Measurements from ENCODE around the gene COL4A2.

Gene COL4A2

GRCh38 chr13:110455941-110456340 lies 148.9 kb downstream of the COL4A2 start:
- DNase-seq (ENCODE audit: low read depth): peak; percentile 73

DNA sequence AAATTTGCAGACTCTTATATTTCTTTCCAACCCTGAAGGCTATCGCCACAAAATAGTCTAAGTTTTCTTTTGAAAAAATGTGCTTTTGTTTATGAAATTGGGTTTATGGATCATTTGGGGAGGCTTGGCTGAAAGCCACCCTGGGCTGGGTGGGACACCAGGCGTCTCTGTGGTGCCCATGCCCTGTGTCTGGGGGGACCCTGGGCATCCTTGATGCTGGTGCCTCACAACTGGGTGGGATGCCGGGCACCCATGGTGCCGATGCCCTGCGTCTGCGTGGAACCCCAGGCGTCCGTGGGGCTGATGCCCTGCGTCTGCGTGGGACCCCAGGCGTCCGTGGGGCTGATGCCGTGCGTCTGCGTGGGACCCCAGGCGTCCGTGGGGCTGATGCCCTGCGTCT lies 149.5 kb downstream of the COL4A2 start:
- no peak for DNase-seq (ENCODE audit: low read depth)

GRCh38 chr13:110457361-110457760 lies 150.3 kb downstream of the COL4A2 start:
- DNase-seq (ENCODE audit: low read depth): no peak

GRCh38 chr13:110458017-110458416 lies 150.9 kb downstream of the COL4A2 start:
- DNase-seq (ENCODE audit: low read depth): no peak

GRCh38 chr13:110458594-110459365 lies 151.7 kb downstream of the COL4A2 start:
- no peak for DNase-seq (ENCODE audit: low read depth)

DNA sequence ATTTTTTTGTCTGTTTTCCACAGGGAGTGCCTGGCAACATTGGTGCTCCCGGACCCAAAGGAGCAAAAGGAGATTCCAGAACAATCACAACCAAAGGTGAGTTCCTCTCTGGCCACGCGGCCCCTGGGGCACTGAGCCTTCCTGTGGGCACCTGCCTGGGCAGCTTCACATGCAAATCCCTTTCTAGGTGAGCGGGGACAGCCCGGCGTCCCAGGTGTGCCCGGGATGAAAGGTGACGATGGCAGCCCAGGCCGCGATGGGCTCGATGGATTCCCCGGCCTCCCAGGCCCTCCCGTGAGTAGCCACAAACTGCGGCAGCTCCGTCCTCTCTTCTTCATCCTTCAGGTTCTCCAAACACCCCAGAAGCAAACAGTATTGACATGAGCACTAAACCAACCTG lies 155.0 kb downstream of the COL4A2 start:
- DNase-seq (ENCODE audit: low read depth): no peak

- DNase-seq (ENCODE audit: low read depth): no peak
Observed at GRCh38 chr13:110463156-110463555, 156.1 kb downstream of the COL4A2 start.

DNA sequence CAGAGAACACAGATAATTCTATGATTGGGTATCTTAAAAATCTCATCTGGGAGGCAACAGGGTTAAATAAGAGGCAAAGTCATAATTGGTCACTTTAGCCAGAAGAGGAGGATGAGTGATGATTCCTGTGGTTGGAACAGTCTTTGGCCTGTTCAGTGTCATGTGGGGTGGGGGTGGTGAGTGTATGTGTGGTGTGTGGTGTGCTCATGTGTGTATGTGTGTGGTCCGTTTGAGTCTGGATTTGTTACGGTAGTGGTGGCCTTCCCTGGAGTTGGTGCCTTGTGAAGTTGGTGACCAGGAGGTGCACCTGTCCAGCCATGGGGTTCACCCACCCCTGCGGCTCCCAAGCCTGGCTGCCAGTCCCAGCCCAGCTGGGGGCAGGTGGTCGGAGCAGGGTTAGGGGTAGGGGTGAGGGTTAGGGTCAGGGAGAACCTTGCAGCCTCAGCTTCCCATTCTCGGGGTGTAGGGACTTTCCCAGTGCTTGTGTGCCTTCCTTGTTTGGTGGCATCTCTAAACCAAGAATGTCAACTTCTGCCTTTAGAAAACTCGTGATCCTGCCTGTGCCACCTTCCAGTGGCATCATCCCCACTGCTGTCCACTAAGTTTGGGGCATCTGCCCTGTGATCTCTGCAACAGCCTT lies 156.9 kb downstream of the COL4A2 start:
- no peak for DNase-seq (ENCODE audit: low read depth)

- DNase-seq (ENCODE audit: low read depth): no peak
Observed at GRCh38 chr13:110464556-110465333, 157.7 kb downstream of the COL4A2 start.

DNA sequence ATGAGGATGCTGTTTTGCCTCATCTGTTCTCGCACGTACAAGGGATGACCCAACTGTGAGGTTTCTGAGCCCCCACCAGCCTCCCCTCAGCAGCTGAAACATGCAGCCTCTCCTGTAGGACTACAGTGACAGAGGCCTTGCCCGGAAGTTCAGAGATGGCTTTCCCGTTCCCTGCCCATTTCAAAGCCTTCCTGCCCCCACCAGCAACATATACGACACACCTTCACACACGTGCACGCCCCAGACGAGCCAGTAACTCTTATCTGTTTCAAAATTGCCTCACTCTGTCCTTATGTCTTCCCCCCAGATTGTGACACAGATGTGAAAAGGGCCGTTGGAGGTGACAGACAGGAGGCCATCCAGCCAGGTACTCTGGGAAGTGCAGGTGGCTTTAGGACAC lies 158.6 kb downstream of the COL4A2 start:
- no peak for DNase-seq (ENCODE audit: low read depth)

DNA sequence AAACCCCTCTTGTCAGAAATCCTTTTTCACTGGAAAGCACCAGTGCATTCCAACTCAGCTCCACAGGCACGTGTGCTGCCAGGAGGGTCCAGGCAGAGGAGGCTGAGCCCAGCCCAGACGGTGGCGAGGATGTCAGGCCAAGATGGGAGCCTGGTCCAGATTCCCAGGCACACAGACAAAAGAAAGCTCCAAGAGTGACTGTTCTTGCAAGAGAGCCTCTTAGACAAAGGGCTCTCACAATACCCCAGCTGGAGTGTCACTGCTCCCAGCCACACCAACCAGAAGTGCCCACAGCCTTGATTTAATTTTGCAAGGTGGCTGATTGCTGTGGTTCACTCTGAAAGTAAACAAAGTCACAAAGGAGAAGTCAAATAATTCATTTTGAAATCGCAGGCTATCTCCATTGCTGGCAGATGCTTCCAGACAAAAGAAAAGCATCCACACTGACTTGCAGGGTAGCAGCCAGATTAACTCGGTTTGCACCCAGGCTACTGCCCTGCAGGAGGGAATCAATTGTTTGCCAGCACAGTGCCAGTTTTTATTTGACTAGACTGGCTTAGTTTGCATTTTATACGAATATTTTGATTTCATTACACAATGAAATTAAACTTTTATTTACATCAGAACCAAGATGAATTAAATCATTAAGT lies 159.3 kb downstream of the COL4A2 start:
- no peak for DNase-seq (ENCODE audit: low read depth)

GRCh38 chr13:110467516-110468110 lies 160.5 kb downstream of the COL4A2 start:
- DNase-seq (ENCODE audit: low read depth): no peak

DNA sequence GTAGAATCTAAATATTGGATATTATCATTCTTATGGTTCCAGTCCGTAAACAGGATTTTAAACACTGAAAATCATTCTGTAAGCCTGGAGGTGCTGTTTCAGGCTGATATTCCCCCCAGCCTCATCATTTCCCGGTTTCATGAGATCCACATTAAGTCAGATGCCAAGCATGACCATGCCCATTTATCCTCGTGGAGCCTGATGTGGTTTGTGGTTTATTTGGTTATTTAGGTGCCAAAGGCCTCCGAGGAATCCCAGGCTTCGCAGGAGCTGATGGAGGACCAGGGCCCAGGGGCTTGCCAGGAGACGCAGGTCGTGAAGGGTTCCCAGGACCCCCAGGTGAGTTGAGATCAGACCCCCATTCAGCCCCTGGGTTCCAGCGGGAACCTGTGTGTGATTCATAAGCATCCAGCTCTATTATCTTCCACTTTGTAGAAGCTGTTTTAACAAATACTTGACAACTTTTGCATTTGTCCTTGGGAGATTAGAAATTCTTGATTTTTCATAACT lies 162.0 kb downstream of the COL4A2 start:
- no peak for DNase-seq (ENCODE audit: low read depth)

- no peak for DNase-seq (ENCODE audit: low read depth)
Observed at GRCh38 chr13:110469597-110469996, 162.5 kb downstream of the COL4A2 start.

DNA sequence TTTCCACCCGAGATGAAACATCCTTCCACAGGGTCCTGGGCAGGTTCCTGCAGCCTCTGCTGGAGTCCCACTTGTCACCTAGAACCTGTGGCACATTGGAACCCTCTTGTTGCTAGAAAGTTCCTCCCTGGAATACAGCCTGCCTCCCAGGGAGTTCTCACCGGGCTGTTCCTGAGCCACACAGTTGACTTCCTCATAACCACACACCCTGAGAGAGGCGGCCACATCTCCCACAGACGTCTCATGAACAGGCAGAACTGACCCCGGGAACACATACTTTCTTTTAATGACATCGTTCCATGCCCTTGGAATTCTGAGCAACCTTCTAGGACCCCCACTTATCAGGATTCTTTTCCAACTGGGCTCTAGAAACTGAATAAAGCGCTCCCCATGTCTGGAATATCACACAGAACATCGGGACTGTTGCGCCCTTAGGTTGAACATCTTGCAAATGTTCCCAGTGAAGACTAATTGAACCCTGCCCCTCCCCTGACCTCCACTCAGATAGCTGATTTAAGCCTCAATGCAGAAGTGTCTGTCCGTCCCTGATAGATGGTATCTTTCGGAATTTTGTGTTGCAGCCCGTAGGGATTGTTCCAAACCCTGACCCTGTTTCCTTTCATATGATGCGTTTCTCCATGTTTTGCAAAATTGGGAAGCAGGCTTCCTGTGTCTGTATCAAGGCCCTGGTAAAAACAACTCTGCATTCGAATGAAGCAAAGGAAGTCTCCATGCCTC lies 163.4 kb downstream of the COL4A2 start:
- DNase-seq (ENCODE audit: low read depth): no peak

DNA sequence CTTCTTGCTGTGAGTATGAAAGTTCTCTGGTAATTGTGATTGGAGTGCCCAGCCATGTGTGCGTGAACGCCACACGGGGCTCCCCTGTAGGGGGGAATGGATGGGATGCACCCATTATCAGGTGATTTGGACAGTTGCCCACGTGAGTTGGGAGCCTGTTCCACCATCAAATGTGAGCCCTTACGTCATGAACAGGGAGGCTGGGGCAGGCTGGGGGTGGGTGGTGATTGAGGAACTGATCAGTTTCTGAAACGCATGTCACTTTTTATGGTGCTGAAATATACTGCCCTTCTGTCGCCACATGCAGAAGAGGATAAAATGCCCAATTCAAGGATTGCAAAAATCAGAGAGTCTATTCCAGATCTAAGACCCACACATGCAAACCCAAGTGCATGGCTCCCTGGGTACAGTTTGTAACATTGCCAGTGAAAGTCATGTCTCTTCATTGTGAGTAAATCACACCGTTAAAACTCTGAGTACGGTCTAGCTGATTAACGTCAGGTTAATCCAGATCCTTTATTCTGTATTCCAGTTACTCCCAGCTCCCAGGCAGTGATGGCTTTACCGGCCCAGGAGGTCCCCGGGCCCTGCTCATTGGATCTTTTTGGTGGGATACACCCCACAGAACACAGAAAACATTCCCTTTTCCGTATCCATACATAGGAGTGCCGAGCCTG lies 164.2 kb downstream of the COL4A2 start:
- no peak for DNase-seq (ENCODE audit: low read depth)

GRCh38 chr13:110471833-110472162 lies 164.7 kb downstream of the COL4A2 start:
- DNase-seq (ENCODE audit: low read depth): no peak

DNA sequence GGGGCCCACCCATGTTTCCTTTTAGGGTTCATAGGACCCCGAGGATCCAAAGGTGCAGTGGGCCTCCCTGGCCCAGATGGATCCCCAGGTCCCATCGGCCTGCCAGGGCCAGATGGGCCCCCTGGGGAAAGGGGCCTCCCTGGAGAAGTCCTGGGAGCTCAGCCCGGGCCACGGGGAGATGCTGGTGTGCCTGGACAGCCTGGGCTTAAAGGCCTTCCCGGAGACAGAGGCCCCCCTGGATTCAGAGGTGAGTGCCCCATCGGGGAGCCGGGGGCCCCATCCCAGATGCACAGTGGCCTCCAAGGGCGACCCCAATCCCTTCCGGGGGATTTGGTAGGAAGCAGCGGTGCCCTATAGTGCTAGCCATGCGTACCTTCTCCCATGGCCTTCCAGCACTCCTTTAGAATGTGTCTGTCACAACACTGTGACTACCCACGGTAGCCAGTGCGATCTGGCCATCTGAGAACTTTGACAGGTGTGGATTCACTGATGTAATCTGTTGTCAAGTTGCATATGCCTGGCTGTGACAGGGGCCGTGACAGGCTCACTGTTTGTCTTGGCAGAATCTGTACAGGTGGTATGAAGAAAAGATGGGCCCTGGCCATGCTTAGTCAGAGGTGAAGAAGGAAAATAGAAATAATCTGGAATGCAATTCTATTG lies 165.9 kb downstream of the COL4A2 start:
- DNase-seq (ENCODE audit: low read depth): no peak

- DNase-seq (ENCODE audit: low read depth): no peak
Observed at GRCh38 chr13:110474713-110475112, 167.6 kb downstream of the COL4A2 start.

DNA sequence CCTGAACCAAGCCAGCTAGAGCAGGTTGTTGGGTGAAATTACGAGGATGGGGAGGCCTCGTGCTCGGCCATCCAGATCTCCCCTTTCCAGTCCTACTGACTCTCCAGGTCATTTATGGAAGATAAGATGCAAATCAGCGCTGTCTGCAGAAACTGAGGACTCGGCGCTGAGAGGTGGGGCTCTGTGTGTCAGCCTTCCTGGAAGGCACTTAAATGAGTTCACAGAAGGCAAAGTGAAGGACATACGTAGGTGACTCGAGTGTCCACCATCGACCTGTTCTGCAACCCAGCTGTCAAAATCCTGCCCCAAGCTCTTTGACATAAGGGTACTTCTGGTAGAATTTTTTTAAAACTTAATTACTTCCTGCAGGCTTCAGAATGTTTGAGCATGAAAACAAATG lies 168.0 kb downstream of the COL4A2 start:
- no peak for DNase-seq (ENCODE audit: low read depth)
